ENCODE measurements around the gene MBP.

MBP gene

GRCh38 chr18:77178559-77178958 lies 46.0 kb upstream of the MBP start:
- TF ChIP-seq ZFP30 (CRISPR knock-in tag; IDR thresholded peaks at IDR 0.05), result no peak
- TF ChIP-seq POU6F1 (CRISPR knock-in tag; IDR thresholded peaks at IDR 0.05; ENCODE audit: borderline replicate concordance, low read depth), result no peak
- no peak for TF ChIP-seq ZNF8 (CRISPR knock-in tag; IDR thresholded peaks at IDR 0.05)
- no peak for TF ChIP-seq PPARA (CRISPR knock-in tag; IDR thresholded peaks at IDR 0.05; ENCODE audit: borderline replicate concordance)
- no peak for TF ChIP-seq TOX (CRISPR knock-in tag; IDR thresholded peaks at IDR 0.05; ENCODE audit: borderline replicate concordance)
- TF ChIP-seq GLIS3 (CRISPR knock-in tag; IDR thresholded peaks at IDR 0.05), result no peak
- TF ChIP-seq CSRNP3 (CRISPR knock-in tag; IDR thresholded peaks at IDR 0.05), result no peak
- TF ChIP-seq ZNF565 (CRISPR knock-in tag; conservative IDR thresholded peaks at IDR 0.05; ENCODE audit: low read depth), result no peak
- no peak for TF ChIP-seq ZFP3 (CRISPR knock-in tag; IDR thresholded peaks at IDR 0.05)
- TF ChIP-seq ISL1 (CRISPR knock-in tag; IDR thresholded peaks at IDR 0.05), result no peak
- TF ChIP-seq BACH2 (CRISPR knock-in tag; IDR thresholded peaks at IDR 0.05; ENCODE audit: borderline replicate concordance), result no peak
- no peak for TF ChIP-seq CSDC2 (CRISPR knock-in tag; IDR thresholded peaks at IDR 0.05)
- no peak for TF ChIP-seq ZNF70 (CRISPR knock-in tag; IDR thresholded peaks at IDR 0.05)
- TF ChIP-seq ZC3H10 (CRISPR knock-in tag; IDR thresholded peaks at IDR 0.05), result no peak
- no peak for TF ChIP-seq PATZ1 (CRISPR knock-in tag; IDR thresholded peaks at IDR 0.05; ENCODE audit: borderline replicate concordance)
- no peak for TF ChIP-seq OSR1 (CRISPR knock-in tag; IDR thresholded peaks at IDR 0.05)
- TF ChIP-seq CREB5 (CRISPR knock-in tag; IDR thresholded peaks at IDR 0.05; ENCODE audit: low read depth), result no peak
- TF ChIP-seq TCF4 (CRISPR knock-in tag; IDR thresholded peaks at IDR 0.05; ENCODE audit: borderline replicate concordance), result no peak
- TF ChIP-seq SNAI2 (CRISPR knock-in tag; IDR thresholded peaks at IDR 0.05), result no peak
- no peak for ATAC-seq

- no peak for ATAC-seq
- TF ChIP-seq GLIS3 (CRISPR knock-in tag; IDR thresholded peaks at IDR 0.05), result no peak
- no peak for TF ChIP-seq TOX (CRISPR knock-in tag; IDR thresholded peaks at IDR 0.05; ENCODE audit: borderline replicate concordance)
- TF ChIP-seq ISL1 (CRISPR knock-in tag; IDR thresholded peaks at IDR 0.05), result no peak
- no peak for TF ChIP-seq SNAI2 (CRISPR knock-in tag; IDR thresholded peaks at IDR 0.05)
- no peak for TF ChIP-seq POU6F1 (CRISPR knock-in tag; IDR thresholded peaks at IDR 0.05; ENCODE audit: borderline replicate concordance, low read depth)
- TF ChIP-seq PATZ1 (CRISPR knock-in tag; IDR thresholded peaks at IDR 0.05; ENCODE audit: borderline replicate concordance), result no peak
- TF ChIP-seq ZFP30 (CRISPR knock-in tag; IDR thresholded peaks at IDR 0.05), result no peak
- TF ChIP-seq BACH2 (CRISPR knock-in tag; IDR thresholded peaks at IDR 0.05; ENCODE audit: borderline replicate concordance), result no peak
- no peak for TF ChIP-seq ARNTL (CRISPR knock-in tag; IDR thresholded peaks at IDR 0.05; ENCODE audit: borderline replicate concordance, low read depth)
- no peak for TF ChIP-seq ZNF70 (CRISPR knock-in tag; IDR thresholded peaks at IDR 0.05)
- TF ChIP-seq TSHZ2 (CRISPR knock-in tag; IDR thresholded peaks at IDR 0.05), result no peak
- TF ChIP-seq CSRNP3 (CRISPR knock-in tag; IDR thresholded peaks at IDR 0.05), result no peak
- no peak for TF ChIP-seq CSDC2 (CRISPR knock-in tag; IDR thresholded peaks at IDR 0.05)
Measured at GRCh38 chr18:77177009-77177408, 44.4 kb upstream of the MBP start.

Data from SK-N-SH treated with all-trans-retinoic acid at 6 μM for 48 hours (cell line).